CD4-positive, alpha-beta T cell treated with Interferon alpha-2 for 1 hour (primary cell): ENCODE results near the gene PPOX.

Experiments
- DNase-seq, 2 donors: peaks; one replicate each; pipeline ENCODE4 v3.0.0-alpha.2; 2020 to 2022

The PPOX gene

DNA sequence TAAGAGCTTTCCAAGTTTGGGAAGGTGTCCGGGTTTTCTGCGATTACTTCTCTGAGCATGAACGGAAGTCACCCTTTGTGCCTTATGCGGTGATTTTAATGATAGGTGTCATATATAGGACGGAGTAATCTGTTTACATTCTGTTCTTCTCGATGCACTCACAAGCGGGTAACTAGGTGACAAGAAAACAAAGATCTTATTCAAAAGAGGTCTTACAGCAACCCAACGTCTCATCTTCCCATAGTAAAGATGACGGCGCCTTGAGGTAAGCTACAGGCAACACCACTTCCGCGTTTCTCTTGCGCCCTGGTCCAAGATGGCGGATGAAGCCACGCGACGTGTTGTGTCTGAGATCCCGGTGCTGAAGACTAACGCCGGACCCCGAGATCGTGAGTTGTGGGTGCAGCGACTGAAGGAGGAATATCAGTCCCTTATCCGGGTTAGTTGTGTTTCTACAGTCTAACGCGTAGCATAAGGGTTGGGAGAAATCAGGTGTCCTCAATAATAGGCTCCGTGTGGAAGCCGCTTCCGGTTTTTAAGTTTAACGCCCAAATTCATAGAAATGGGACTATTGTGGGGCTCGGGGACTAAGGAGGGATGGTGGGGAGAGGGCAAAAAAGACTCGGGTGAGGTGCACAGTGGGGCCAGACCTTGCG, 12.4 kb upstream of the PPOX start, which contains the start of gene UFC1:
UFC1 (plus strand) TSS at position 297 of the 656 bp plus-strand sequence; CDS start at position 317, 20 bp downstream.
- DNase-seq: peak; percentile 87 to 92

DNA sequence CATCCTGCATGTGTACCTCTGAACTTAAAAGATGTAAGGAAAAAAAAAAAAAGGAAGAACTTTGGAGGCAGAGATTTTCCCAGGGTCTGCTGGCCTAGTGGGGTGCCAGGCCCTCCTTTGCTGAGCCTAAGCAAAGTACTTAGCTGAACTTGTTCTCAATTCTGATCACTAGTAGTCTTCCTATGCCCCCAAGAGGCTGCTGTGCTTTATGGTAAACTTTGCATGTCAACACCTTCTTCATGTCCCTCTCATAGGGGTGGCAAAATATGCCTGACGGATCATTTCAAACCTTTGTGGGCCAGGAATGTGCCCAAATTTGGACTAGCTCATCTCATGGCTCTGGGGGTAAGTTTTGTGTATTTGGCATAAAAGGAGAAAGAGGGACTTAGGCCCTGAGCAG, 8.4 kb upstream of the PPOX start:
- DNase-seq: no peak

GRCh38 chr1:161158316-161159010, 7.8 kb upstream of the PPOX start:
- DNase-seq: no peak

GRCh38 chr1:161159087-161159912, 6.9 kb upstream of the PPOX start, which contains the start of gene USP21:
TSS of gene USP21 (plus strand) at chr1:161159500. CDS start at chr1:161160641, 1,141 bp downstream.
- peak; percentile 91 to 94 for DNase-seq

- no peak for DNase-seq
Measured at GRCh38 chr1:161159913-161160243, 6.3 kb upstream of the PPOX start.

DNA sequence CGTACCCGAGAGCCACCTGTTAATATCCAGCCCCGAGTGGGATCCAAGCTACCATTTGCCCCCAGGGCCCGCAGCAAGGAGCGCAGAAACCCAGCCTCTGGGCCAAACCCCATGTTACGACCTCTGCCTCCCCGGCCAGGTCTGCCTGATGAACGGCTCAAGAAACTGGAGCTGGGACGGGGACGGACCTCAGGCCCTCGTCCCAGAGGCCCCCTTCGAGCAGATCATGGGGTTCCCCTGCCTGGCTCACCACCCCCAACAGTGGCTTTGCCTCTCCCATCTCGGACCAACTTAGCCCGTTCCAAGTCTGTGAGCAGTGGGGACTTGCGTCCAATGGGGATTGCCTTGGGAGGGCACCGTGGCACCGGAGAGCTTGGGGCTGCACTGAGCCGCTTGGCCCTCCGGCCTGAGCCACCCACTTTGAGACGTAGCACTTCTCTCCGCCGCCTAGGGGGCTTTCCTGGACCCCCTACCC, 5.5 kb upstream of the PPOX start:
- no peak for DNase-seq

DNA sequence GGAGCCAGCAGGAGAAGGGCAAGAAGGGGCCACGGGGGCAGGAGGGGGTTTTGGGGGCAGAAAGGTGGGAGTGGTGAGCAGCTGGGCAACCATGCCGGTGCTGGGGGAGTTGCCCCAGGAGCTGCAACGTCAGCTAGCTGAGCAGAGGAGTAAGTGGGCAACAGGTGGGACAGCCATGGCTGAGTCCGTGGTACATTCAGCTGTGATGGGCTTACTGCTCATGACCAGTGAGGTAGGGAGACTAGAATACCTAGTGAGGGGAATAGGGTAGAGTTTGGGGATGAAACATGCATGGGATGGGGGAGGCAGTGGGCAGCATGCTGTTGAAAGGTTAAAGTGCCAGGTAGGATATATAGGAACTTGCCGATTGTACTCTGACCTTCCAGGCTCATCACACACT, 4.6 kb upstream of the PPOX start:
- DNase-seq: no peak

DNA sequence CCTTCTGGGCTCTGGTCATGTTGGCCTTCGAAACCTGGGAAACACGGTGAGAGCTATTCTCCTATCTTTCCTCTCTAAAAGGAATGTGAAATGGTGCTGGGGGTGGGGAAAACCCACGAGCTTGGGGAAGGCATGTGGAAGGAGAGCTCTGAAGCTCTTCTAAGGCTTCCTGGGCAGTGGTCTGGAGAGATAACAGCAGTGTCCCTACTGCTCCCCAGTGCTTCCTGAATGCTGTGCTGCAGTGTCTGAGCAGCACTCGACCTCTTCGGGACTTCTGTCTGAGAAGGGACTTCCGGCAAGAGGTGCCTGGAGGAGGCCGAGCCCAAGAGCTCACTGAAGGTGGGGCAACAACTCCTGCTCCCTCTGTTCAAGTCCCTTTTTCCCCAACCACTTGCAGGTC, 4.2 kb upstream of the PPOX start:
- DNase-seq: no peak

DNA sequence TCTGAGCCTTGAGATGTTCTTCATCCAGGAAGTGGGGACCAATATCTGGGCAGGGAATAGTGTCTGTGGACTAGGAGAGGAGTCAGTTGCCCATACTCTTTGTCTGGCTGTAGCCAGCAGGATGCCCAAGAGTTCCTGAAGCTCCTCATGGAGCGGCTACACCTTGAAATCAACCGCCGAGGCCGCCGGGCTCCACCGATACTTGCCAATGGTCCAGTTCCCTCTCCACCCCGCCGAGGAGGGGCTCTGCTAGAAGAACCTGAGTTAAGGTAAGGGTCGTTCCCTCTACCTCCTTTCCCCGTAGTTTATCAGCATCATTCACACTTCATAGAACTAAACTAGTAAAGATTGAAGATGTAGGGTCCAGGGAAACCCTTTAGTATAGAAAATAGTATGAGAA, 3.4 kb upstream of the PPOX start:
- DNase-seq: no peak

DNA sequence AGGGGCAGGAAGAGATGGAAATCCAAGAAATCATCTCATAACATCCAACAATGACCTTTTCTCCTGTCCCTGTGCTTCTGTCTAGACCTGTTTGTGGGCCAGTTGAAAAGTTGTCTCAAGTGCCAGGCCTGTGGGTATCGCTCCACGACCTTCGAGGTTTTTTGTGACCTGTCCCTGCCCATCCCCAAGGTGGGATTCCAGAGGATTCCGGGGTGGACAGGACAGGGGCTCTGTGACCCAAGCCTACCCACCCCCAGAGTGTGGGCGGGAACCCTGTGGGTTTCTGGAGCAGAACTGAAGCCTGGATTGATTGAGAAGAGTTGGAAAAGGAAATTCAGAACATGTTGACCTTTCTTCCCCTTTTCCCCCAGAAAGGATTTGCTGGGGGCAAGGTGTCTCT, 2.4 kb upstream of the PPOX start:
- no peak for DNase-seq

- DNase-seq: no peak
Measured at GRCh38 chr1:161164901-161165610, 1.2 kb upstream of the PPOX start.

DNA sequence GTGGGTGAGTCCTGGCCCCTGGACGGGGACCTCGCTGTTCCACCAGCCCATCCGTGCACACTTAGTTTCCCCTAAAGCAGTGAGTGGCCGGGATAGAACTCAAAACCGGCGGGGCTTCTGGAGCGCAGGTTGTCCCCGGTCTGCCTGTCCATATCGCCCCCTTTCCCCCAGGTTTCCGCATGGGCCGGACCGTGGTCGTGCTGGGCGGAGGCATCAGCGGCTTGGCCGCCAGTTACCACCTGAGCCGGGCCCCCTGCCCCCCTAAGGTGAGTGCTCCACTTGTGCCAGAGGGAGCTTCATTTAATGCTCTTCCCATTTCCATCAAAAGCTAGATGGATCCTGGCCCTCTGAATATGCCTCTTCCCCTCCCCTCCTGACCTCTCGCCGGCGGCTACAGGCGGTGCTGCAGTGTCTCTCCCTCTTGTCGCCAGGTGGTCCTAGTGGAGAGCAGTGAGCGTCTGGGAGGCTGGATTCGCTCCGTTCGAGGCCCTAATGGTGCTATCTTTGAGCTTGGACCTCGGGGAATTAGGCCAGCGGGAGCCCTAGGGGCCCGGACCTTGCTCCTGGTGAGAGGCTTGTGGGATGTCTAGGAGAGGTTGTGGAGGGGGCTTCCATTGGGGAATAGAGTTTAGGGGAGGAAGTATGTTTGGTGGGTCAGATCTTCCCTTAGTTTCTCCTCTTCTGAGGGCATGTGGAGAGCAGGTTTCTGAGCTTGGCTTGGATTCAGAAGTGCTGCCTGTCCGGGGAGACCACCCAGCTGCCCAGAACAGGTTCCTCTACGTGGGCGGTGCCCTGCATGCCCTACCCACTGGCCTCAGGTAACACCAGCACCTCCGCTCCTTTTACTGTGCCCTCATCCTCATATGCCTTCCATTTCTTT, 683 bp downstream of the PPOX start:
- DNase-seq: no peak

DNA sequence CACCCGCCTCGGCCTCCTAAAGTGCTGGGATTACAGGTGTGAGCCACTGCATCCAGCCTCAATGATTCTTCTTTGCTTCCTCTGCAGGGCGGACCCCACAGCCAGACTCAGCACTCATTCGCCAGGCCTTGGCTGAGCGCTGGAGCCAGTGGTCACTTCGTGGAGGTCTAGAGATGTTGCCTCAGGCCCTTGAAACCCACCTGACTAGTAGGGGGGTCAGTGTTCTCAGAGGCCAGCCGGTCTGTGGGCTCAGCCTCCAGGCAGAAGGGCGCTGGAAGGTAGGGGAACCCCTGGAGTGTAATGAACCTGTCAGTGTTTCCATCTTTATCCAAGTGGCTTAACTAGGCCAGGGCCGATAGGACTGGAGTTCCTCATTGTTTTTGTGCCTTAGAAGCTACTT, 2.7 kb downstream of the PPOX start:
- DNase-seq: no peak

GRCh38 chr1:161171191-161171590, 5.0 kb downstream of the PPOX start:
- DNase-seq: no peak

- no peak for DNase-seq
Measured at GRCh38 chr1:161171696-161172095, 5.5 kb downstream of the PPOX start.

DNA sequence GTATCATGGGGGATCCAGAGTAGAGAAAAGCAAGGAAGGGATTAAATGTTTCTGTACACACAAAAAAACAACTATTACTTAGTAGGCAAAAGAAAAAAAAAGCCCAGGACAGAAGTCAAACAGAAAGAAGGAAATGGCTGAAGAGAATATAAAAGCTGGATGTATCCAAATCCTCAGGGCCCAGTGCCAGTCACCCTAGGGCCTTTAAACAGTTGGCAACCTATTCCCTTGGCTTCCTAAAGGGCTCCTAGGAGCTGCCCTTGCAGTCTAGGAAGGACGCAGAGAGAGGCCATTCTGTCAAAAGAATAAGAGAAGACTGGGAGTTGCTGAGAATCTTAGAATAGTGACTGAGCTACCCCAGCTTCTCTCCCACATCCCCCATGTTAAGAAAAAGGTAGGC, 6.1 kb downstream of the PPOX start:
- DNase-seq: no peak

GRCh38 chr1:161172776-161173376, 6.7 kb downstream of the PPOX start:
- DNase-seq: no peak

DNA sequence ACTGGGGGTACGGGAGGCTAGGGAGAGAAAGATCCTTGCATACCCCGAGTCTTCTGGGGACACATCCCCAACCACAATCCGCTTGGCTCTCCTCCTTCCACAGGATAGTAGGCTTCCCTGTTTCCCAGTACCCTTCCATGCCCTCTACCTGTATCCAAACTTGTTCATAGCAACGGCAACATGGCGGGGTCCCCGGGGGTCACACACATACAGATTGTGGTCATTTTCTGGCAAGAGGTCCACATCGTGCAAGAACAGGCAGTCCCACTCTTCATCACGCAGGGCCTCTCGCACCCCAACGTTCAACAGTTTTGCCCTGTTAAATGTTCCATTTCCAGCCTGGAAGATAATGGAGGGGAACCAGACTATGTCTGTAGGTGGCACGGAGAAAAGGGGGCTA, 7.5 kb downstream of the PPOX start:
- DNase-seq: no peak

DNA sequence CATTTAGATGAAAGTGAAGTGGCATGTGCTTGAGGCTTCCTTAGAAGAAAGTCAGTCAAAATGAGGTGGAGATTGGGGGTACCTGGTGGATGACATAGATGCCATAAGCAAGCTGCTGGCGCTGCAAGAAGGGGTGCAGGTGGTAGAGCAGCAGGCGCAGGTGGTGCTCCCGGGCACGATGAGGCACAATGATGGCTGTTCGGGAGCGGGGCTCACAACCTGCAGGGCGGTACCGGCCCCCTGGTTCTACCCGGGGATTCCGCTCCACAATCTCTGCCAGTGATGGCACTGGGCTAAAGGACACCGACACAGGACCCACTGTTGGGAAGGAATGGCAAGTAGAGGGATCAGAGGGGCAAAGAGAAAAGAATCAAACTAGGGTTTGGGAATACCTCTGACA, 8.7 kb downstream of the PPOX start:
- DNase-seq: no peak

DNA sequence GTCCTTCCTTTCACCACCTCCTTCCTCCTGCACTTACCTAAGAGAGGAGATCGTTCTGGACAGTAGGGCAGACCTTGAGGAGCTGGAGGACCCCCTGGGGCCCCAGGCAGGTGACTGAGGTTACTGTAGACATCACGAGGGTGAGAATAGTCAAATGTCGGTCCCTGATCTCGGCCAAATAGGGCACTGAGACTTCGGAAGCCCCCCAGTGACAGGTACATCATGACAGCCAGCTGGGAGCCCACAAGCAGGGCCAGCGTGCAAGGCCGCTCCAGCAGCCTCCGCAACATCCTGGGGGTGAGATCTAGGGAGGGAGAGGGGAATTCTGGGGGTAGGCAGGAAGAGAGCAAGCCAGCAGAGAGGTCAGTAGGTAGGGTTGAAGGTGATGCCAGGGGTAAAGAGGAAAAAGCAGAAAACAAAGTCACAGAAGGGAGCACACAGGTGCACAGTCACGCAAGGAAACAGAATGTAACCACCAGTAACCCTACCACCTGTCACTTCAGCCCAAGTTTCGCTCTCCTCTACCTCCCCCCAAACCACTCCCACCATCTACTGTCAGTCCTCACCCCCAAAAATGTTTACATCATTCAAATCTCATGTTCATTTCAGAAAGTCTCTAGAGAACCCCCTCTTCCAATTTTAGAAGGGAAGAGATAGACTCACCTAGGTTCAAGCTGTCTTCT, 9.7 kb downstream of the PPOX start:
- no peak for DNase-seq
